T-helper 1 cell treated with Interleukin-12 subunit alpha and Interleukin-12 subunit beta and Interleukin-4 antibody, amounts not matched to agents 30 μg/mL and 1 μg/mL, for 36 hours (primary cell): ENCODE measurements around the gene NAA80.
"Not testable (repeated sequence)": the region's sequence is repeated elsewhere in the genome, so short reads cannot be mapped to it uniquely, and the experiment has no call there.

Experiments
- H3K27ac Mint-ChIP-seq: one replicate; pipeline ENCODE4 v1.8.0; 2021; ENCODE audit warnings: mild to moderate bottlenecking, mixed read lengths
- H3K27me3 Mint-ChIP-seq: one replicate; pipeline ENCODE4 v1.8.0; 2021; ENCODE audit warnings: low read depth, mixed read lengths
- H3K36me3 Mint-ChIP-seq: one replicate; pipeline ENCODE4 v1.8.0; 2021; ENCODE audit warnings: low read depth, mixed read lengths
- H3K4me1 Mint-ChIP-seq: one replicate; pipeline ENCODE4 v1.8.0; 2021; ENCODE audit warnings: low read depth, mixed read lengths
- H3K4me3 Mint-ChIP-seq: one replicate; pipeline ENCODE4 v1.8.0; 2021; ENCODE audit warnings: mild to moderate bottlenecking, moderate library complexity, mixed read lengths
- H3K9me3 Mint-ChIP-seq: one replicate; pipeline ENCODE4 v1.8.0; 2021; ENCODE audit warnings: mixed read lengths

NAA80 gene

DNA sequence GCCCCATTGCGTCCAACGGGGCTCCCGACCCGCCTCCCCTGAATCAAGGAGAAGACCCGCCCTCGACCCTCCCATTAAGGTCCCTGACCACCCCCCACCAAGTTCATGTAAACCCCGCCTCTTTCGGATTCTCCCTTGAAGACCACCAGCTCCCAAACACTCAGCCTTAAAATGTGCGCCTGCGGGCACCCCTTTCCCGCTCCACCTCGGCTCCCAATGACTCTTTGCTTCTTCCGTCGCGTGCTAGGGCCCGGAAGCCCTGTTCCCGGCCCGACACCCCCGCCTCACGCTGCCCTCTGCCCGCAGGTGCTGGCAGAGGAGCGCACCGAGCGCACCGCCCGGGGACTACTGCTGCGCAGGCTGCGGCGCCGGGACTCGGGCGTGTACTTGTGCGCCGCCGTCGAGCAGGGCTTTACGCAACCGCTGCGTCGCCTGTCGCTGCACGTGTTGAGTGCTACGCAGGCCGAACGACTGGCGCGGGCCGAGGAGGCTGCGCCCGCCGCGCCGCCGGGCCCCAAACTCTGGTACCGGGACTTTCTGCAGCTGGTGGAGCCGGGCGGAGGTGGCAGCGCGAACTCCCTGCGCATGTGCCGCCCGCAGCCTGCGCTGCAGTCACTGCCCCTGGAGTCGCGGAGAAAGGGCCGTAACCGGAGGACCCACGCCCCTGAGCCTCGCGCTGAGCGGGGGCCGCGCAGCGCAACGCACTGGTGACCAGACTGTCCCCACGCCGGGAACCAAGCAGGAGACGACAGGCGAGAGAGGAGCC, 23.0 kb downstream of the NAA80 start:
- H3K27me3 Mint-ChIP-seq: peaks cover 37% of the 10 kb centered on the region
- H3K36me3 Mint-ChIP-seq: no peaks in the 10 kb centered on the region
- no peaks in the 10 kb centered on the region for H3K9me3 Mint-ChIP-seq
- H3K4me3 Mint-ChIP-seq: peak overlapping the region; percentile 17
- peaks cover 21% of the 10 kb centered on the region for H3K4me1 Mint-ChIP-seq
- H3K27ac Mint-ChIP-seq: peak overlapping the region; percentile 15

DNA sequence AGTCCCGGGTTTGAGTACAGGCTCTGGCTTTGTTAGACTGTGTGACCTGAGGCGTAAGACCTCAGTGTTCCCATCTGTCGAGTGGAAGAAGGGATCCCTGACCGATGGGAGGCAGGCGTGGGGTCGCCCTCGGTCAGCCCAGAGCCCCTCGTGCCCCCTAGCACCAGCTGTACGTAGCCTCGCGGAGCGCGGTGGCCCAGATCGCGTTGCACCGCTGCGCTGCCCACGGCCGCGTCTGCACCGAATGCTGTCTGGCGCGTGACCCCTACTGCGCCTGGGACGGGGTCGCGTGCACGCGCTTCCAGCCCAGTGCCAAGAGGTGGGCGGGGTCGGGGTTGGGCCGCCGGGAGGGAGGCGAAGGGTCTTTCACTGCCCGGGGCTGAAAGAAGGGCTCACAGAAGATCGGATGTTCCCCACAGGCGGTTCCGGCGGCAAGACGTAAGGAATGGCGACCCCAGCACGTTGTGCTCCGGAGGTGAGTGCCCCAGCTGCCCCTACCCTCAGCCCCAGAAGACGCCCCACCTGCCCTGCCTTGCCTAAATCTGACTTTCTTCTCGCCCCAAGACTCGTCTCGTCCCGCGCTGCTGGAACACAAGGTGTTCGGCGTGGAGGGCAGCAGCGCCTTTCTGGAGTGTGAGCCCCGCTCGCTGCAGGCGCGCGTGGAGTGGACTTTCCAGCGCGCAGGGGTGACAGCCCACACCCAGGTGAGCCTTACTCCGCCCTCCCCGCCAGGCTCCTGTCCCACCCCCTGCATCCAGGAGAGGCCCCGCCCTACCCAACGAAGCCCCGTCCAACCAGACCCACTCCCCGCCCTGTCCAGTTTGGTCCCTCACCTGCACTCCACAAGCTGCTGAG, 23.8 kb downstream of the NAA80 start:
- no peaks in the 10 kb centered on the region for H3K36me3 Mint-ChIP-seq
- H3K27ac Mint-ChIP-seq: peak overlapping the region; percentile 31
- peaks cover 21% of the 10 kb centered on the region for H3K4me1 Mint-ChIP-seq
- peak overlapping the region; percentile 17 for H3K4me3 Mint-ChIP-seq
- no peaks in the 10 kb centered on the region for H3K9me3 Mint-ChIP-seq
- H3K27me3 Mint-ChIP-seq: peaks cover 37% of the 10 kb centered on the region

GRCh38 chr3:50274371-50275104, 24.7 kb downstream of the NAA80 start:
- H3K27me3 Mint-ChIP-seq: peaks cover 37% of the 10 kb centered on the region
- peaks cover 21% of the 10 kb centered on the region for H3K4me1 Mint-ChIP-seq
- H3K27ac Mint-ChIP-seq: no peak overlapping the region
- H3K36me3 Mint-ChIP-seq: no peaks in the 10 kb centered on the region
- no peaks in the 10 kb centered on the region for H3K9me3 Mint-ChIP-seq
- peak overlapping the region; percentile 58 for H3K4me3 Mint-ChIP-seq

DNA sequence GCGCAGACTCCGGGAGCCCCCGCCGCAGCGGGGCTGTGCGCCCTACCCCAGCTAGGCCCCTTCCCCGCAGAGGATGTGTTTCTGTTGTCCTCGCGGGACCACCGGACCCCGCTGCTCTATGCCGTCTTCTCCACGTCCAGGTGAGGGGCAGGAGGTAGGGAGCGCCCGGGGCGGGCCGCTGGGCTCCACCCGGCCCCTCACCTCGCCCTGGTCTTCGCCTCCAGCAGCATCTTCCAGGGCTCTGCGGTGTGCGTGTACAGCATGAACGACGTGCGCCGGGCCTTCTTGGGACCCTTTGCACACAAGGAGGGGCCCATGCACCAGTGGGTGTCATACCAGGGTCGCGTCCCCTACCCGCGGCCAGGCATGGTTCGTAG, 25.5 kb downstream of the NAA80 start:
- Mint-ChIP-seq H3K36me3 (no peaks in the 10 kb centered on the region), H3K4me1 (peaks cover 21% of the 10 kb centered on the region), H3K4me3 (no peak overlapping the region), H3K27me3 (peaks cover 38% of the 10 kb centered on the region), H3K9me3 (no peaks in the 10 kb centered on the region), H3K27ac (no peak overlapping the region)

- Mint-ChIP-seq H3K27ac (no peak overlapping the region), H3K27me3 (peaks cover 40% of the 10 kb centered on the region), H3K9me3 (no peaks in the 10 kb centered on the region), H3K36me3 (no peaks in the 10 kb centered on the region), H3K4me1 (peaks cover 21% of the 10 kb centered on the region), H3K4me3 (peak overlapping the region; percentile 75)
Observed at GRCh38 chr3:50272911-50273688, 26.1 kb downstream of the NAA80 start.

DNA sequence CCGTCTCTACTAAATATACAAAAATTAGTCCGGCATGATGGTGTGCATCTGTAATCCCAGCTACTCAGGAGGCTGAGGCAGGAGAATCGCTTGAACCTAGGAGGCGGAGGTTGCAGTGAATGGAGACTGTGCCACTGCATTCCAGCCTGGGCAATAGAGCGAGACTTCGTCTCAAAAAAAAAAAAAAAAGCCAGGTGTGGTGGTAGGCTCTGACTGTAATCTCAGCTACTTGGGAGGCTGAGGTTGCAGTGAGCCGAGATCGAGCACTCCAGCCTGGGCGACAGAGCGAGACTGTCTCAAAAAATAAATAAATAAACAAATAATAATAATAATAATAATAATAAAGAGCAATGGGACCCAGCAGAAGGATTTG, 26.7 kb downstream of the NAA80 start:
- H3K36me3 Mint-ChIP-seq, H3K9me3 Mint-ChIP-seq, H3K27ac Mint-ChIP-seq: not testable (repeated sequence)
- Mint-ChIP-seq H3K4me3 (peak overlapping the region; percentile 75), H3K27me3 (peaks cover 40% of the 10 kb centered on the region), H3K4me1 (peaks cover 21% of the 10 kb centered on the region)

GRCh38 chr3:50271314-50271936, 27.8 kb downstream of the NAA80 start:
- Mint-ChIP-seq H3K27ac (no peak overlapping the region), H3K4me1 (peaks cover 21% of the 10 kb centered on the region), H3K9me3 (no peaks in the 10 kb centered on the region), H3K36me3 (no peaks in the 10 kb centered on the region), H3K4me3 (no peak overlapping the region), H3K27me3 (peaks cover 41% of the 10 kb centered on the region)

- H3K27me3 Mint-ChIP-seq: peaks cover 35% of the 10 kb centered on the region
- no peak overlapping the region for H3K27ac Mint-ChIP-seq
- H3K4me3 Mint-ChIP-seq: no peak overlapping the region
- H3K9me3 Mint-ChIP-seq: no peaks in the 10 kb centered on the region
- H3K4me1 Mint-ChIP-seq: peaks cover 17% of the 10 kb centered on the region
- H3K36me3 Mint-ChIP-seq: no peaks in the 10 kb centered on the region
Observed at GRCh38 chr3:50270422-50271224, 28.6 kb downstream of the NAA80 start.

GRCh38 chr3:50269977-50270413, 29.2 kb downstream of the NAA80 start:
- peaks cover 15% of the 10 kb centered on the region for H3K4me1 Mint-ChIP-seq

DNA sequence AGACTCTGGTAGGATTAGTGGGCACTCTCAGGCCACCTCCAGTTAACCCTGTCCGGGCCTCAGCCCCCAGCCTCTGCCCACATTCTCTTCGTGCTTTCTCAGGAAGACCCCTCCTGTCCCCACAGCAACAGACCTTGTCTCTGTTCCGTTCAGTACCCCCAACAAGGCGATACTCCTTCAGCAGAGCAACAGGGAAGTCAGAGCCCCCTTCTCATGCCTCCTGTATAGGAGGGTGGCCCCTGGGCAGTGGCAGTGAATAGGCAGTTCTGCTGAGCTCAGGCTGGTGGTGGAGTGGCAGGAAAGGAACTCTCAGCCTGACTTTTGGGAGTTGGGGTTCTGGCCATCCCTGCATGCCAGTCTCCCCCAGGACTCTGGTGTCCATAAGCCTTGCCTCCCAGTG, 29.7 kb downstream of the NAA80 start:
- H3K9me3 Mint-ChIP-seq: no peaks in the 10 kb centered on the region
- no peak overlapping the region for H3K4me3 Mint-ChIP-seq
- peaks cover 13% of the 10 kb centered on the region for H3K4me1 Mint-ChIP-seq
- no peaks in the 10 kb centered on the region for H3K36me3 Mint-ChIP-seq
- peaks cover 23% of the 10 kb centered on the region for H3K27me3 Mint-ChIP-seq
- H3K27ac Mint-ChIP-seq: no peak overlapping the region

More at GRCh38 chr3:50269977-50270413, 29.2 kb downstream of the NAA80 start:
- no peaks in the 10 kb centered on the region for H3K36me3 Mint-ChIP-seq
- H3K4me3 Mint-ChIP-seq: no peak overlapping the region
- no peaks in the 10 kb centered on the region for H3K9me3 Mint-ChIP-seq
- peaks cover 28% of the 10 kb centered on the region for H3K27me3 Mint-ChIP-seq
- no peak overlapping the region for H3K27ac Mint-ChIP-seq

GRCh38 chr3:50268703-50269451, 30.3 kb downstream of the NAA80 start, which contains the start of gene SEMA3B:
Gene SEMA3B (plus strand): TSS chr3:50269147. CDS start chr3:50269241, 94 bp downstream.
- Mint-ChIP-seq H3K36me3 (no peaks in the 10 kb centered on the region), H3K4me1 (peaks cover 9% of the 10 kb centered on the region), H3K27ac (no peak within 1 kb of the TSS), H3K27me3 (peaks cover 18% of the 10 kb centered on the region), H3K4me3 (no peak within 1 kb of the TSS), H3K9me3 (no peaks in the 10 kb centered on the region)

DNA sequence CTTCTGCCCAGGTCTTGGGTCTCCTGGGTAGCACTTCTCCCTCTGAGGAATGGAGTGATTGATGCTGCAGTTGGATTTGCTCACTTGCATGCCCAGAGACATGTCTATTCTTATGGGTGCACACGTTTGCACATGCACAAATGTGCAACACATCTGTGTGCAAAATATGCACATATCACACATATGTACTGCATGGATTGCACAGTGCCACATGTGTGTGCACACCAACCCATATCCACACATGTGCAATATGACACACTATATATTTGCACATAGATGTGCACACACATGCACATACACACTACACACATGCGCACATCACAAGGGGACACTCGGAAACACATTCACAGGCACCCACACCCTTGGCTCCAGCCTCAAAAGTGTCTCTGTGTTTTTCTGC, 30.9 kb downstream of the NAA80 start:
- no peaks in the 10 kb centered on the region for H3K9me3 Mint-ChIP-seq
- H3K4me3 Mint-ChIP-seq: no peak overlapping the region
- peaks cover 18% of the 10 kb centered on the region for H3K27me3 Mint-ChIP-seq
- H3K27ac Mint-ChIP-seq: no peak overlapping the region
- peaks cover 9% of the 10 kb centered on the region for H3K4me1 Mint-ChIP-seq
- no peaks in the 10 kb centered on the region for H3K36me3 Mint-ChIP-seq
